Measurements from ENCODE around the gene GINS3.
A peak's percentile ranks its signal among the peaks of the same experiment; 100 is the strongest.

GINS3 gene

GRCh38 chr16:58392215-58393137, at the start of gene GINS3:
Gene GINS3, plus strand, starts transcription at chr16:58392471. Its CDS starts 131 bp downstream, at chr16:58392602.
- ATAC-seq, result peak; percentile 96 to 97

- no peak for ATAC-seq
Observed at GRCh38 chr16:58343562-58343961, 48.7 kb upstream of the GINS3 start.

- no peak for ATAC-seq
Observed at GRCh38 chr16:58345574-58346354, 46.5 kb upstream of the GINS3 start.

GRCh38 chr16:58346831-58347371, 45.4 kb upstream of the GINS3 start:
- no peak for ATAC-seq

GRCh38 chr16:58348986-58349385, 43.3 kb upstream of the GINS3 start:
- no peak for ATAC-seq

GRCh38 chr16:58352690-58353089, 39.6 kb upstream of the GINS3 start:
- ATAC-seq, result no peak

- ATAC-seq, result no peak
Observed at GRCh38 chr16:58360041-58360634, 32.1 kb upstream of the GINS3 start.

GRCh38 chr16:58361726-58362125, 30.5 kb upstream of the GINS3 start:
- no peak for ATAC-seq

- ATAC-seq, result no peak
Observed at GRCh38 chr16:58363746-58364393, 28.4 kb upstream of the GINS3 start.

GRCh38 chr16:58365623-58366022, 26.6 kb upstream of the GINS3 start:
- no peak for ATAC-seq

GRCh38 chr16:58366247-58367031, 25.8 kb upstream of the GINS3 start:
- ATAC-seq, result peak; percentile 92 to 98

- ATAC-seq, result no peak
Observed at GRCh38 chr16:58367252-58367651, 25.0 kb upstream of the GINS3 start.

- ATAC-seq, result no peak
Observed at GRCh38 chr16:58371841-58372240, 20.4 kb upstream of the GINS3 start.

- ATAC-seq, result no peak
Observed at GRCh38 chr16:58375386-58375785, 16.9 kb upstream of the GINS3 start.

- ATAC-seq, result no peak
Observed at GRCh38 chr16:58377932-58378331, 14.3 kb upstream of the GINS3 start.

- no peak for ATAC-seq
Observed at GRCh38 chr16:58378401-58378800, 13.9 kb upstream of the GINS3 start.

- no peak for ATAC-seq
Observed at GRCh38 chr16:58379736-58380135, 12.5 kb upstream of the GINS3 start.

- no peak for ATAC-seq
Observed at GRCh38 chr16:58381661-58382060, 10.6 kb upstream of the GINS3 start.

GRCh38 chr16:58384437-58385055, 7.7 kb upstream of the GINS3 start:
- no peak for ATAC-seq

- no peak for ATAC-seq
Observed at GRCh38 chr16:58385218-58385773, 7.0 kb upstream of the GINS3 start.

- ATAC-seq, result no peak
Observed at GRCh38 chr16:58389724-58390123, 2.5 kb upstream of the GINS3 start.
